Activated T-cell treated with anti-CD3 and anti-CD28 coated beads for 4 hours (primary cell): ENCODE measurements around the gene SFT2D3.

Experiments
- DNase-seq: peaks from one replicate; pipeline ENCODE4 v3.0.0-alpha.2; 2020

SFT2D3 gene

DNA sequence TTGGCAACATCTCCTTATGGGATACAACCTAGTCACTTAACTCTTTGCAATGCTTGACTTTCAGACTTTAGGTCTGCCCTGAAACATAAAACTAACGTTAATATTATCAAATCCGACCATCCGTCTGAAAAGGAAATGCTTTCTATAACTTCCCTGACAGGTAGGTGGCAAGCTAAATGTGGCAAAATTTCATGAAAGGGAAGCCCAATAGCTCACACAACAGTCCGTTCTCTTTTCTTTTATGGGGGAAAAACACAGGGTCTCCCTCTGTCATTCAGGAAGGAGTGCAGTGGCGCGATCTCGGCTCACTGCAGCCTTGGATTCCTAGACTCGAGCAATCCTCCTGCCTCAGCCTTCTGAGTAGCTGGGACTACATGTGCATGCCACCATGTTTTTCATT is 52.9 kb downstream of the SFT2D3 start:
- DNase-seq: no peak
